ENCODE data around the gene PEX11A. TPM values are rescaled to one million over a fixed set of nuclear protein-coding genes. Genes with fewer than 3 reads are reported as not detected.

PEX11A gene
- total RNA-seq, 1 experiment from 2014 or later, result 3.0 TPM

GRCh38 chr15:89654847-89655805 lies 35.4 kb downstream of the PEX11A start, which contains the start of gene KIF7:
KIF7 (minus strand) TSS chr15:89655467; CDS start chr15:89652930, 2,537 bp downstream.
- Mint-ChIP-seq H3K27me3 (ENCODE audit: low read depth) (peaks cover 27% of the 10 kb centered on the region), H3K27ac (0 out of 2 replicates have a peak within 1 kb of the TSS, but pooled peaks have one; percentile 60), H3K4me3 (peak within 1 kb of the TSS; percentile 84), H3K4me1 (peaks cover 10% of the 10 kb centered on the region), H3K9me3 (peaks cover under 1% of the 10 kb centered on the region; the same call in 1 of the 2 replicates), H3K36me3 (peaks cover 7% of the 10 kb centered on the region; the same call in 1 of the 2 replicates)
- ChIA-PET CTCF (interaction anchor here (0.6 to 1.1 kb wide), 3 partner anchors 18 to 85 kb away, joined by 3 read pairs; no protein-coding TSS in a partner anchor), POLR2A (no interaction called here)
- TF ChIP-seq TEAD4 (CRISPR knock-in tag; IDR thresholded peaks at IDR 0.05) (0 out of 2 replicates have a peak, but pooled peaks have one; percentile 33), ZNF219 (CRISPR knock-in tag; IDR thresholded peaks at IDR 0.05; ENCODE audit: borderline replicate concordance) (no peak), ZNF396 (CRISPR knock-in tag; IDR thresholded peaks at IDR 0.05; ENCODE audit: borderline replicate concordance) (no peak), SP1 (CRISPR knock-in tag; conservative IDR thresholded peaks at IDR 0.05) (peak; percentile 75), CBFB (CRISPR knock-in tag; IDR thresholded peaks at IDR 0.05; ENCODE audit: low read depth) (0 out of 2 replicates have a peak, but pooled peaks have one; percentile 30), FOXP1 (CRISPR knock-in tag; IDR thresholded peaks at IDR 0.05; ENCODE audit: borderline replicate concordance) (peak; percentile 85), KAT7 (CRISPR knock-in tag; IDR thresholded peaks at IDR 0.05; ENCODE audit: borderline replicate concordance) (peak; percentile 81; the same call in 1 of the 2 replicates), ZSCAN18 (CRISPR knock-in tag; IDR thresholded peaks at IDR 0.05) (no peak), CREM (CRISPR knock-in tag; IDR thresholded peaks at IDR 0.05) (peak; percentile 93), NFYB (CRISPR knock-in tag; conservative IDR thresholded peaks at IDR 0.05; ENCODE audit: low read depth) (no peak), ZNF671 (CRISPR knock-in tag; IDR thresholded peaks at IDR 0.05) (no peak), JUN (CRISPR knock-in tag; IDR thresholded peaks at IDR 0.05) (0 out of 2 replicates have a peak, but pooled peaks have one; percentile 20), MYBL2 (CRISPR knock-in tag; IDR thresholded peaks at IDR 0.05) (peak; percentile 53; the same call in 1 of the 2 replicates), NFE2L1 (CRISPR knock-in tag; IDR thresholded peaks at IDR 0.05) (0 out of 2 replicates have a peak, but pooled peaks have one; percentile 39), FOXK1 (CRISPR knock-in tag; IDR thresholded peaks at IDR 0.05) (peak; percentile 29; the same call in 1 of the 2 replicates), HMGXB4 (CRISPR knock-in tag; IDR thresholded peaks at IDR 0.05) (peak; percentile 88; the same call in 1 of the 2 replicates), ESRRA (CRISPR knock-in tag; IDR thresholded peaks at IDR 0.05; ENCODE audit: borderline replicate concordance) (peak; percentile 69; the same call in 1 of the 2 replicates), USF1 (CRISPR knock-in tag; IDR thresholded peaks at IDR 0.05) (no peak), GABPB1 (CRISPR knock-in tag; IDR thresholded peaks at IDR 0.05) (peak; percentile 38; the same call in 1 of the 2 replicates)
- TF ChIP-seq, protein P1, sequence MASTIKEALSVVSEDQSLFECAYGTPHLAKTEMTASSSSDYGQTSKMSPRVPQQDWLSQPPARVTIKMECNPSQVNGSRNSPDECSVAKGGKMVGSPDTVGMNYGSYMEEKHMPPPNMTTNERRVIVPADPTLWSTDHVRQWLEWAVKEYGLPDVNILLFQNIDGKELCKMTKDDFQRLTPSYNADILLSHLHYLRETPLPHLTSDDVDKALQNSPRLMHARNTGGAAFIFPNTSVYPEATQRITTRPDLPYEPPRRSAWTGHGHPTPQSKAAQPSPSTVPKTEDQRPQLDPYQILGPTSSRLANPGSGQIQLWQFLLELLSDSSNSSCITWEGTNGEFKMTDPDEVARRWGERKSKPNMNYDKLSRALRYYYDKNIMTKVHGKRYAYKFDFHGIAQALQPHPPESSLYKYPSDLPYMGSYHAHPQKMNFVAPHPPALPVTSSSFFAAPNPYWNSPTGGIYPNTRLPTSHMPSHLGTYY (CRISPR knock-in tag; IDR thresholded peaks at IDR 0.05), result peak; percentile 16; the same call in 1 of the 2 replicates
- peak; percentile 82 for DNase-seq (ENCODE audit: low spot score)
- ATAC-seq, result peak; percentile 86
